ENCODE results near the gene C3orf33.
A peak's percentile ranks its signal among the peaks of the same experiment; 100 is the strongest.

C3orf33 gene

GRCh38 chr3:155739154-155739553, 66.9 kb downstream of the C3orf33 start:
- peak; percentile 24 for DNase-seq

GRCh38 chr3:155738580-155739076, 67.5 kb downstream of the C3orf33 start:
- DNase-seq = no peak

GRCh38 chr3:155737844-155738460, 68.1 kb downstream of the C3orf33 start:
- no peak for DNase-seq

DNA sequence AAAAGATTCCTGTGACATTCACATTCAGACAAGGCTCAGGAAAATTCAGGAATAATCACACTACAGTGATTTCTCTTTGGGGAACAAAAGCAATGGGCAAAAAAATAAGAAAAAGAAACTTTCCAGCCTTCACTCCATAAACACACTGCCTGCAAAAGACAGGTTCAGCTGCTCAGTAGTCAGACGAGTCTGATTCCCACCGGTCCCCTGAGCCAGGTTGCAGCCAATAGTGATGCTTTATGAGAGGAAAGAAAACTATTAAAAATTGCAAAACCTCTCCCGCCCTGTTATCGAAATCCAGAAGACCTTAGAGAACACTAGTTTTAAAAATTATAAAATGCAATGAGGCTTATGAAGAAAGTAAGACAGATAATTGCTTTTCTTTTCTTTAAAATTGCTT, 69.7 kb downstream of the C3orf33 start:
- no peak for DNase-seq

DNA sequence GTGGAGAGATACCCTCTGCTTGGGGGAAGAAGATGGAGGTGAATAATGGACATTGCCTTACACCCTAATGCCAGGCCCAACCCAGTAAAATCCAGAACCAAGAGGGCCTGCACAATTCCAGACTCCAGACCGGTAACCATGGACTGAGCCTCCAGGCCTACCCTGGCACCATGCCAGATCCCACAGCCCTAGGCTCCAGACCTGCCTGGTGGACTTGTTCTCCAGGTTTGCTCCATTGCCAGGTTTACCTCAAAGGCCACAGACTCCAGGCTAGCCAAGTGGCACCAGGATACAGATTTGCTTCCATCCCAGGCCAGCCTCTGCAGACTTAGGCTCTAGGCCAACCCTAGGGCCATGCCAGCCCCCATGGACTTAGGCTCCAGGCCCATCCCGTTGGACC, 75.2 kb downstream of the C3orf33 start:
- DNase-seq = no peak

GRCh38 chr3:155727836-155728235, 78.2 kb downstream of the C3orf33 start:
- no peak for DNase-seq

- no peak for DNase-seq
Observed at GRCh38 chr3:155714295-155714718, 91.8 kb downstream of the C3orf33 start.
